Esophagus muscularis mucosa (tissue), 4 donors: Measurements from ENCODE around the gene SLC44A2. TPM values are rescaled to one million over a fixed set of nuclear protein-coding genes. Genes with fewer than 3 reads are reported as not detected.

Experiments
- DNase-seq: peaks from one replicate; pipeline ENCODE4 v3.0.0-alpha.2; 2017; ENCODE audit errors: extremely low spot score
- H3K27ac ChIP-seq, 4 donors: fragments of 200-600 bp; sonication (generic); replicated peaks in 1 of 4; 1 replicate in 3 of 4; 2 replicates in 1 of 4; pipeline ENCODE4 v1.5.1; 2016 to 2019; ENCODE audit warnings: mild to moderate bottlenecking in 1 of 4
- H3K27me3 ChIP-seq, 4 donors: fragments of 200-600 bp; sonication (generic); one replicate each; pipeline versions ENCODE4 v1.5.1 to v1.6.0; 2016 to 2019
- H3K36me3 ChIP-seq, 4 donors: fragments of 200-600 bp; sonication (generic); one replicate each; pipeline ENCODE4 v1.5.1; 2016 to 2019
- H3K4me1 ChIP-seq, 4 donors: fragments of 200-600 bp; sonication (generic); one replicate each; pipeline ENCODE4 v1.5.1; 2016 to 2019
- H3K4me3 ChIP-seq, 4 donors: fragments of 200-600 bp; sonication (generic); 1 replicate in 2 of 4; 2 replicates in 2 of 4; pipeline ENCODE4 v1.5.1; 2016 to 2019; ENCODE audit warnings: mild to moderate bottlenecking in 4 of 4, moderate library complexity in 1 of 4
- H3K9me3 ChIP-seq, 4 donors: fragments of 200-600 bp; sonication (generic); 1 replicate in 3 of 4; 2 replicates in 1 of 4; pipeline ENCODE4 v1.5.1; 2016 to 2019
- CTCF ChIP-seq, 3 experiments: fragments of 200-600 bp in 2 of 3; fragments of 450-650 bp in 1 of 3; sonication (generic) in 2 of 3; IDR thresholded peaks; one replicate each; pipeline ENCODE4 v1.5.1; 2017 to 2019; ENCODE audit warnings: antibody characterized with exemption in 3 of 3, mild to moderate bottlenecking in 2 of 3, moderate library complexity in 1 of 3
- EP300 ChIP-seq: sonication (generic); formaldehyde crosslinking; IDR thresholded peaks from one replicate; pipeline ENCODE4 v1.6.1; 2017; ENCODE audit warnings: antibody characterized with exemption
- POLR2A ChIP-seq: fragments of 450-650 bp; IDR thresholded peaks from one replicate; pipeline ENCODE4 v1.6.1; 2017; ENCODE audit warnings: antibody characterized with exemption, moderate library complexity, mild to moderate bottlenecking, low read depth
- POLR2AphosphoS5 ChIP-seq, 2 donors: sonication (generic); formaldehyde crosslinking; IDR thresholded peaks; one replicate each; pipeline ENCODE4 v1.6.1; 2017; ENCODE audit warnings: antibody characterized with exemption in 2 of 2
- WGBS: methylation state at CpG from one replicate; pipeline ENCODE4 v1.1.5; 2018; 5-methylcytosine and 5-hydroxymethylcytosine counted together
- intact Hi-C: fragments of 100-400 bp; cut with DNase I; formaldehyde crosslinking; loops from one replicate; pipeline ENCODE4 v1.15.1; 2023
- total RNA-seq, 4 donors: library from RNA; depleted of rRNA; stranded (reverse); fragments of >200 nt; gene quantifications; one replicate each; pipeline versions ENCODE4 v1.1.0 to v1.2.1, GENCODE V29; 2016

SLC44A2 gene
- total RNA-seq, 4 donors from 2014 or later: 26.2 to 71.2 (median 46.1) TPM

DNA sequence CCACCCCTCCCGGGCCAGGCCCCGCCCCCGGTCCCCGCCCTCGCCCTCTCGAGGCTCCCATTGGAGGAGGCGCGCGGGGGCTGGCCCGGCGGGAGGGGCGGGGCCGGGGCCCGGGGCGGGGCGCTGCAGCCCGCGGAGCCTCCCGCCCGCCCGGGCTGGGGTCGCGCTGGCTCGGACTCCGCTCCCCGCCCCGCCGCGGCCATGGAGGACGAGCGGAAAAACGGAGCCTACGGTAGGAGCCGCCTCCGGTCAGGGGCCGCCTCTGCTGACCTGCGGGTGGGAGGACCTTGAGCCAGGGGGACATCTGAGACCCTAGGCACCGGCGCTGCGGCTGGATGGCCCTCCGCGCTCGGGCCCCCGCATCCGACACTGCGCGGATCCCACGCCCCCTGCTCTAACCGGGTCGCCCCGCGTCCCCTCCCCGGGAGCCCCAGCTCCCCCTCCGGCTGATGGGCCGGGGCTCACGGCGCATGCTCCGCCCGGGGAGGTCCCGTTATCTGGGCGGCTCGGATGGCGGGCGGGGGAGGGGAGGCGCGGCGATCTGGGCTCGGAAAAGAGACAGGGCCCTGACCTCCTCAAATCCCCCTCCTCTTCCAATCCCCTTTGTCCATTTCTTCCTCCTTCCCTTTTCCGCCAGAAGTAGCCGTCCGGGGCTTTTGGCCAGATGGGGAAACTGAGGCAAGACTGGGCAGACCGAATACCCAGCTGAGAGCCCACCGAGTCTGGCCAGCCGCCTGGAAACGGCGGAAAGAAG, 22.8 kb upstream of the SLC44A2 start:
- DNase-seq: peak; percentile 97
- intact Hi-C loops: no loop called here
- no peaks in the 10 kb centered on the region for H3K9me3 ChIP-seq
- H3K4me3 ChIP-seq: peak overlapping the region; percentile 73 to 99 (median 92)
- H3K27ac ChIP-seq: peak overlapping the region; percentile 85 to 90 (median 88)
- TF ChIP-seq EP300: no peak
- TF ChIP-seq POLR2AphosphoS5 (IDR thresholded peaks at IDR 0.05): peak; percentile 26 to 82
- no peak for TF ChIP-seq CTCF (IDR thresholded peaks at IDR 0.05)
- TF ChIP-seq POLR2A: no peak
- H3K4me1 ChIP-seq: peaks cover 20 to 33% (median 27%) of the 10 kb centered on the region in 4 donors
- H3K27me3 ChIP-seq: peaks cover 0 to 12% (median 0%) of the 10 kb centered on the region in 4 donors
- 0% methylated on average over 26 of the region's 76 CpGs for WGBS
- no peaks in the 10 kb centered on the region for H3K36me3 ChIP-seq

GRCh38 chr19:10603084-10603872, 22.1 kb upstream of the SLC44A2 start:
- 13% methylated on average over 9 of the region's 19 CpGs for WGBS
- Histone ChIP-seq H3K36me3 (no peaks in the 10 kb centered on the region), H3K4me3 (peak overlapping the region; percentile 73 to 99 (median 92)), H3K9me3 (no peaks in the 10 kb centered on the region), H3K4me1 (peaks cover 20 to 33% (median 27%) of the 10 kb centered on the region in 4 donors), H3K27ac (peak overlapping the region; percentile 85 to 90 (median 88)), H3K27me3 (peaks cover 0 to 8% (median 0%) of the 10 kb centered on the region in 4 donors)
- intact Hi-C loops: no loop called here
- DNase-seq: no peak
- peak in 1 of 2 donors; percentile 41 for TF ChIP-seq POLR2AphosphoS5 (IDR thresholded peaks at IDR 0.05)
- no peak for TF ChIP-seq CTCF (IDR thresholded peaks at IDR 0.05)

- intact Hi-C loops: no loop called here
- H3K4me3 ChIP-seq: peak overlapping the region; percentile 73 to 99 (median 92)
- H3K27me3 ChIP-seq: peaks cover 0 to 6% (median 0%) of the 10 kb centered on the region in 4 donors
- no peak for TF ChIP-seq EP300
- TF ChIP-seq CTCF (IDR thresholded peaks at IDR 0.05): no peak
- TF ChIP-seq POLR2A: no peak
- peak in 1 of 2 donors; percentile 31 for TF ChIP-seq POLR2AphosphoS5 (IDR thresholded peaks at IDR 0.05)
- H3K36me3 ChIP-seq: no peaks in the 10 kb centered on the region
- WGBS: 55% methylated on average over 9 of the region's 9 CpGs
- H3K4me1 ChIP-seq: peaks cover 20 to 33% (median 27%) of the 10 kb centered on the region in 4 donors
- no peak for DNase-seq
- no peaks in the 10 kb centered on the region for H3K9me3 ChIP-seq
- peak overlapping the region; percentile 85 to 90 (median 88) for H3K27ac ChIP-seq
Measured at GRCh38 chr19:10603873-10604459, 21.4 kb upstream of the SLC44A2 start.

DNA sequence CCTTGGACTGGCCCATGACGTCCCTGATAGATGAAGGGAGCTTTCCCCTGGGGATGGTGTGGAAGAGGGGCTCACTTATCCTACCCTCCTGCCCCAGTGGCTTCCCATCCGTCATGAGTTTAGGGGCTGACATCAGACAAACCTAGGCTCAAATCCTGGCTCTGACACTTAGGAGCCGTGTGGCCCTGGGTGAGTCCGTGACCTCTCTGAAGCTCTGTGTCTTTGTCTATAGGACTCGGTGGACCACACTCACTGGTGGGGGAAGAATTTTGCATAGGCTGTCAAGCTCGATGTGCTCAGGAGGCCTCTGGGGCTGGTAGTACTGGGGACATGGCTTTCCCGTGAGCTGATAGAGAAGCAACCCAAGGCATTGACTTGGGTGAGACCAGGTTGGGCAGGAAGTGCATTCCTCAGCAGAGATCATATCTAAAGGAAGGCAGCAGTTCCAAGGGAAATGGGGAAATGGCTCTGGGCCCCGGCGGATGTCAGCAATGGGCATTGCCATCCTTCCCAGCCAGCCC, 20.8 kb upstream of the SLC44A2 start:
- 88% methylated on average over 6 of the region's 9 CpGs for WGBS
- Histone ChIP-seq H3K27me3 (peaks cover 0 to 6% (median 0%) of the 10 kb centered on the region in 4 donors), H3K4me3 (peak overlapping the region in 2 of 4 donors; percentile 73 to 90), H3K36me3 (no peaks in the 10 kb centered on the region), H3K27ac (peak overlapping the region; percentile 85 to 90 (median 88)), H3K4me1 (peaks cover 20 to 33% (median 27%) of the 10 kb centered on the region in 4 donors), H3K9me3 (no peaks in the 10 kb centered on the region)
- DNase-seq: no peak
- TF ChIP-seq CTCF (IDR thresholded peaks at IDR 0.05) (no peak), POLR2AphosphoS5 (IDR thresholded peaks at IDR 0.05) (no peak), POLR2A (no peak), EP300 (no peak)
- intact Hi-C loops: no loop called here
